SK-N-MC (cell line): ENCODE data around the gene REG1A.

Source experiments
- EZH2 ChIP-seq: fragments of 200-600 bp; sonication (generic); IDR thresholded peaks from one replicate; pipeline ENCODE4 v1.6.1; 2017; ENCODE audit warnings: antibody characterized with exemption
- POLR2AphosphoS5 ChIP-seq: IDR thresholded peaks from 2 replicates; pipeline ENCODE4 v1.6.1; 2012; ENCODE audit warnings: mild to moderate bottlenecking, low read depth, low read length, borderline replicate concordance

- TF ChIP-seq POLR2AphosphoS5 (no peak), EZH2 (no peak)
Observed at GRCh38 chr2:79103214-79103613, 17.1 kb upstream of the REG1A start.
